GM23338 (cell line): Measurements from ENCODE around the gene WNK2. TPM values are rescaled to one million over a fixed set of nuclear protein-coding genes. Genes with fewer than 3 reads are reported as not detected.

Experiments used
- ATAC-seq: fragments of 200-7000 bp; cut with Tn5 transposase; 3 replicates; pipeline ENCODE4 v1.9.1; 2020
- DNase-seq: peaks from one replicate; pipeline ENCODE4 v3.0.0-alpha.2; 2015; ENCODE audit warnings: low spot score
- H2AFZ ChIP-seq: fragments of 200-600 bp; sonication (generic); 2 replicates; pipeline ENCODE4 v1.8.0; 2016; ENCODE audit warnings: antibody characterized with exemption, mild to moderate bottlenecking, moderate library complexity
- H3F3A ChIP-seq: fragments of 200-600 bp; sonication (generic); replicated peaks from 2 replicates; pipeline ENCODE4 v1.8.0; 2017; ENCODE audit warnings: antibody characterized with exemption, mixed run types, low read depth
- H3K27ac ChIP-seq: fragments of 200-600 bp; sonication (generic); 2 replicates; pipeline ENCODE4 v1.6.1; 2016; ENCODE audit warnings: low read depth
- H3K27me3 ChIP-seq: fragments of 200-600 bp; sonication (generic); 2 replicates; pipeline ENCODE4 v1.8.0; 2016; ENCODE audit warnings: mild to moderate bottlenecking, mixed run types, moderate library complexity; ENCODE audit not compliant: insufficient read depth
- H3K36me3 ChIP-seq: fragments of 200-600 bp; sonication (generic); 2 replicates; pipeline ENCODE4 v1.8.0; 2016; ENCODE audit warnings: mild to moderate bottlenecking; ENCODE audit not compliant: insufficient read depth
- H3K4me1 ChIP-seq: fragments of 200-600 bp; sonication (generic); 2 replicates; pipeline ENCODE4 v1.8.0; 2016; ENCODE audit warnings: mild to moderate bottlenecking, moderate library complexity; ENCODE audit not compliant: insufficient read depth
- H3K4me2 ChIP-seq: fragments of 200-600 bp; sonication (generic); 2 replicates; pipeline ENCODE4 v1.7.1; 2017; ENCODE audit warnings: mixed run types
- H3K4me3 ChIP-seq: fragments of 200-600 bp; sonication (generic); 2 replicates; pipeline ENCODE4 v1.6.1; 2016; ENCODE audit warnings: mixed run types
- H3K79me2 ChIP-seq: fragments of 200-600 bp; sonication (generic); replicated peaks from 2 replicates; pipeline ENCODE4 v1.8.0; 2017; ENCODE audit warnings: mild to moderate bottlenecking; ENCODE audit not compliant: insufficient read depth
- H3K9me2 ChIP-seq: fragments of 200-600 bp; sonication (generic); 2 replicates; pipeline ENCODE4 v1.8.0; 2017; ENCODE audit not compliant: insufficient read depth
- H4K20me1 ChIP-seq: fragments of 200-600 bp; sonication (generic); replicated peaks from 2 replicates; pipeline ENCODE4 v1.8.0; 2017; ENCODE audit warnings: mild to moderate bottlenecking; ENCODE audit not compliant: insufficient read depth
- H3K27ac Mint-ChIP-seq: 2 replicates; pipeline ENCODE4 v1.8.0; 2020; ENCODE audit warnings: inconsistent platforms, mild to moderate bottlenecking, moderate library complexity, mixed read lengths
- H3K27me3 Mint-ChIP-seq: 3 replicates; pipeline ENCODE4 v1.8.0; 2022; ENCODE audit warnings: low read depth, mild to moderate bottlenecking, moderate library complexity, mixed read lengths, inconsistent platforms; ENCODE audit not compliant: insufficient read depth, poor library complexity
- H3K36me3 Mint-ChIP-seq: 3 replicates; pipeline ENCODE4 v1.8.0; 2021; ENCODE audit warnings: low read depth, mild to moderate bottlenecking, inconsistent platforms, moderate library complexity, mixed read lengths
- H3K4me1 Mint-ChIP-seq: 3 replicates; pipeline ENCODE4 v1.8.0; 2020; ENCODE audit warnings: mild to moderate bottlenecking, inconsistent platforms, mixed read lengths
- H3K4me3 Mint-ChIP-seq: 3 replicates; pipeline ENCODE4 v1.8.0; 2021; ENCODE audit warnings: moderate library complexity, mild to moderate bottlenecking, inconsistent platforms, mixed read lengths
- H3K9me3 Mint-ChIP-seq: 3 replicates; pipeline ENCODE4 v1.8.0; 2020; ENCODE audit warnings: moderate library complexity, mild to moderate bottlenecking, inconsistent platforms, mixed read lengths
- CREB1 ChIP-seq: fragments of 250-450 bp; sonication (Bioruptor Pico); IDR thresholded peaks from 2 replicates; pipeline ENCODE4 v1.5.0; 2020; ENCODE audit warnings: low read depth, mild to moderate bottlenecking, moderate library complexity
- EZH2 ChIP-seq: fragments of 200-600 bp; sonication (generic); IDR thresholded peaks from one replicate; pipeline ENCODE4 v1.8.0; 2017; ENCODE audit warnings: antibody characterized with exemption, mild to moderate bottlenecking, low read depth; ENCODE audit not compliant: unreplicated experiment
- EZH2phosphoT487 ChIP-seq: fragments of 200-600 bp; sonication (generic); IDR thresholded peaks from one replicate; pipeline ENCODE4 v1.8.1; 2018; ENCODE audit warnings: antibody characterized with exemption; ENCODE audit not compliant: unreplicated experiment
- JUNB ChIP-seq: IDR thresholded peaks from one replicate; pipeline ENCODE4 v1.6.1; 2016; ENCODE audit warnings: antibody characterized with exemption; ENCODE audit not compliant: unreplicated experiment
- NANOG ChIP-seq: IDR thresholded peaks from 2 replicates; pipeline ENCODE4 v1.6.1; 2016; ENCODE audit warnings: antibody characterized with exemption, borderline replicate concordance
- POLR2AphosphoS5 ChIP-seq: IDR thresholded peaks from 2 replicates; pipeline ENCODE4 v1.6.1; 2016; ENCODE audit warnings: antibody characterized with exemption, low read depth
- STAT1 ChIP-seq: IDR thresholded peaks from one replicate; pipeline ENCODE4 v1.6.1; 2016; ENCODE audit warnings: antibody characterized with exemption; ENCODE audit not compliant: unreplicated experiment
- ZNF114 ChIP-seq: fragments of 250-450 bp; sonication (Bioruptor Pico); IDR thresholded peaks from 2 replicates; pipeline ENCODE4 v1.5.0; 2020; ENCODE audit warnings: mild to moderate bottlenecking, moderate library complexity
- ZNF331 ChIP-seq: fragments of 250-450 bp; sonication (Bioruptor Pico); IDR thresholded peaks from 2 replicates; pipeline ENCODE4 v1.5.0; 2020; ENCODE audit warnings: low read depth, mild to moderate bottlenecking, moderate library complexity
- polyA plus RNA-seq: library from polyadenylated mRNA; unstranded; fragments of >200 nt; fragmentation: Nextera tagmentation; extraction: Ambion mirVana; gene quantifications from 2 replicates; pipeline ENCODE4 v1.2.1, GENCODE V29; 2016
- total RNA-seq: library from RNA; depleted of rRNA; stranded (reverse); fragments of >200 nt; shearing (Covaris generic); gene quantifications from 2 replicates; pipeline ENCODE4 v1.2.3, GENCODE V29; 2014
- TF ChIP-seq, protein P1 (sequence below), 2 experiments: fragments of 200-600 bp in 1 of 2; sonication (generic) in 1 of 2; conservative IDR thresholded peaks; 2 replicates each; pipeline versions ENCODE4 v1.5.1 to v1.6.1; 2016 to 2017; ENCODE audit warnings: antibody characterized with exemption in 2 of 2, low read depth in 2 of 2, mild to moderate bottlenecking in 2 of 2, moderate library complexity in 1 of 2
- TF ChIP-seq, protein P2 (sequence below): fragments of 250-450 bp; sonication (Bioruptor Pico); IDR thresholded peaks from 2 replicates; pipeline ENCODE4 v1.5.0; 2020; ENCODE audit warnings: mild to moderate bottlenecking, moderate library complexity
- TF ChIP-seq, protein P3 (sequence below): IDR thresholded peaks from 2 replicates; pipeline ENCODE4 v1.6.1; 2016; ENCODE audit warnings: antibody characterized with exemption
- TF ChIP-seq, protein P4 (sequence below): IDR thresholded peaks from one replicate; pipeline ENCODE4 v1.6.1; 2018; ENCODE audit warnings: antibody characterized with exemption; ENCODE audit not compliant: unreplicated experiment

WNK2 gene
- total and polyA plus RNA-seq, 2 experiments from 2014 or later = 56.4 to 102 TPM

DNA sequence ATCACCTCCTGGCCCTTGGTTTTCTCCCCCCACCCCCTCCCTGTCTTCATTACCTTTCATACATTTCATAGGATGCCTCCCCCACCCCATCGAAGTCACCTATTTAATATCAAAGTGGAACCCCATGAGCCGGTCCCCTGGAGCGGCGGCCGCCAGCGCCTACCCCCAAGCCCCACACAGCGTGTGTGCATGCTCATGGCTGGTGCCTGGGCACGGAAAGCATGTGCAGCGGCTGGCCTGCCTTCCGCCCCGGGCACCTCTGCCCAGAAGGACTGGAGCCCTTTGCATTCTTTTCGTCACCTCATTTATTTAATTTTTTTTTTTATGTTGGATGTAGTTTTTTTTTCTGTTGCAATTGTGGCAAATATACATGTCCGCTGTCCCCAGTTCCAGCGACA is 116.2 kb downstream of the WNK2 start:
- Histone ChIP-seq H3K36me3 (no peaks in the 10 kb centered on the region), H3K27ac (no peak overlapping the region), H3K79me2 (no peaks in the 10 kb centered on the region), H3F3A (no peaks in the 10 kb centered on the region), H3K4me2 (no peak overlapping the region), H4K20me1 (peaks cover 1% of the 10 kb centered on the region; the same call in 1 of the 2 replicates), H3K4me1 (no peaks in the 10 kb centered on the region), H2AFZ (no peak overlapping the region), H3K4me3 (no peak overlapping the region), H3K9me2 (no peaks in the 10 kb centered on the region), H3K27me3 (no peaks in the 10 kb centered on the region)
- Mint-ChIP-seq H3K27ac (0 out of 2 replicates have a peak overlapping the region, but pooled peaks have one; percentile 9), H3K27me3 (peaks cover 8% of the 10 kb centered on the region), H3K4me1 (peaks cover 13% of the 10 kb centered on the region), H3K36me3 (no peaks in the 10 kb centered on the region; the same call in 2 of the 3 replicates), H3K4me3 (no peak overlapping the region), H3K9me3 (no peaks in the 10 kb centered on the region)
- ATAC-seq (no peak), DNase-seq (no peak)
- TF ChIP-seq NANOG = no peak
- TF ChIP-seq JUNB = no peak
- TF ChIP-seq CREB1 (CRISPR knock-in tag) = no peak
- TF ChIP-seq, protein P1, sequence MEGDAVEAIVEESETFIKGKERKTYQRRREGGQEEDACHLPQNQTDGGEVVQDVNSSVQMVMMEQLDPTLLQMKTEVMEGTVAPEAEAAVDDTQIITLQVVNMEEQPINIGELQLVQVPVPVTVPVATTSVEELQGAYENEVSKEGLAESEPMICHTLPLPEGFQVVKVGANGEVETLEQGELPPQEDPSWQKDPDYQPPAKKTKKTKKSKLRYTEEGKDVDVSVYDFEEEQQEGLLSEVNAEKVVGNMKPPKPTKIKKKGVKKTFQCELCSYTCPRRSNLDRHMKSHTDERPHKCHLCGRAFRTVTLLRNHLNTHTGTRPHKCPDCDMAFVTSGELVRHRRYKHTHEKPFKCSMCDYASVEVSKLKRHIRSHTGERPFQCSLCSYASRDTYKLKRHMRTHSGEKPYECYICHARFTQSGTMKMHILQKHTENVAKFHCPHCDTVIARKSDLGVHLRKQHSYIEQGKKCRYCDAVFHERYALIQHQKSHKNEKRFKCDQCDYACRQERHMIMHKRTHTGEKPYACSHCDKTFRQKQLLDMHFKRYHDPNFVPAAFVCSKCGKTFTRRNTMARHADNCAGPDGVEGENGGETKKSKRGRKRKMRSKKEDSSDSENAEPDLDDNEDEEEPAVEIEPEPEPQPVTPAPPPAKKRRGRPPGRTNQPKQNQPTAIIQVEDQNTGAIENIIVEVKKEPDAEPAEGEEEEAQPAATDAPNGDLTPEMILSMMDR (conservative IDR thresholded peaks at IDR 0.05; ENCODE audit: low read depth in 2 of 2) = no peak
- no peak for TF ChIP-seq EZH2phosphoT487
- TF ChIP-seq, protein P2, sequence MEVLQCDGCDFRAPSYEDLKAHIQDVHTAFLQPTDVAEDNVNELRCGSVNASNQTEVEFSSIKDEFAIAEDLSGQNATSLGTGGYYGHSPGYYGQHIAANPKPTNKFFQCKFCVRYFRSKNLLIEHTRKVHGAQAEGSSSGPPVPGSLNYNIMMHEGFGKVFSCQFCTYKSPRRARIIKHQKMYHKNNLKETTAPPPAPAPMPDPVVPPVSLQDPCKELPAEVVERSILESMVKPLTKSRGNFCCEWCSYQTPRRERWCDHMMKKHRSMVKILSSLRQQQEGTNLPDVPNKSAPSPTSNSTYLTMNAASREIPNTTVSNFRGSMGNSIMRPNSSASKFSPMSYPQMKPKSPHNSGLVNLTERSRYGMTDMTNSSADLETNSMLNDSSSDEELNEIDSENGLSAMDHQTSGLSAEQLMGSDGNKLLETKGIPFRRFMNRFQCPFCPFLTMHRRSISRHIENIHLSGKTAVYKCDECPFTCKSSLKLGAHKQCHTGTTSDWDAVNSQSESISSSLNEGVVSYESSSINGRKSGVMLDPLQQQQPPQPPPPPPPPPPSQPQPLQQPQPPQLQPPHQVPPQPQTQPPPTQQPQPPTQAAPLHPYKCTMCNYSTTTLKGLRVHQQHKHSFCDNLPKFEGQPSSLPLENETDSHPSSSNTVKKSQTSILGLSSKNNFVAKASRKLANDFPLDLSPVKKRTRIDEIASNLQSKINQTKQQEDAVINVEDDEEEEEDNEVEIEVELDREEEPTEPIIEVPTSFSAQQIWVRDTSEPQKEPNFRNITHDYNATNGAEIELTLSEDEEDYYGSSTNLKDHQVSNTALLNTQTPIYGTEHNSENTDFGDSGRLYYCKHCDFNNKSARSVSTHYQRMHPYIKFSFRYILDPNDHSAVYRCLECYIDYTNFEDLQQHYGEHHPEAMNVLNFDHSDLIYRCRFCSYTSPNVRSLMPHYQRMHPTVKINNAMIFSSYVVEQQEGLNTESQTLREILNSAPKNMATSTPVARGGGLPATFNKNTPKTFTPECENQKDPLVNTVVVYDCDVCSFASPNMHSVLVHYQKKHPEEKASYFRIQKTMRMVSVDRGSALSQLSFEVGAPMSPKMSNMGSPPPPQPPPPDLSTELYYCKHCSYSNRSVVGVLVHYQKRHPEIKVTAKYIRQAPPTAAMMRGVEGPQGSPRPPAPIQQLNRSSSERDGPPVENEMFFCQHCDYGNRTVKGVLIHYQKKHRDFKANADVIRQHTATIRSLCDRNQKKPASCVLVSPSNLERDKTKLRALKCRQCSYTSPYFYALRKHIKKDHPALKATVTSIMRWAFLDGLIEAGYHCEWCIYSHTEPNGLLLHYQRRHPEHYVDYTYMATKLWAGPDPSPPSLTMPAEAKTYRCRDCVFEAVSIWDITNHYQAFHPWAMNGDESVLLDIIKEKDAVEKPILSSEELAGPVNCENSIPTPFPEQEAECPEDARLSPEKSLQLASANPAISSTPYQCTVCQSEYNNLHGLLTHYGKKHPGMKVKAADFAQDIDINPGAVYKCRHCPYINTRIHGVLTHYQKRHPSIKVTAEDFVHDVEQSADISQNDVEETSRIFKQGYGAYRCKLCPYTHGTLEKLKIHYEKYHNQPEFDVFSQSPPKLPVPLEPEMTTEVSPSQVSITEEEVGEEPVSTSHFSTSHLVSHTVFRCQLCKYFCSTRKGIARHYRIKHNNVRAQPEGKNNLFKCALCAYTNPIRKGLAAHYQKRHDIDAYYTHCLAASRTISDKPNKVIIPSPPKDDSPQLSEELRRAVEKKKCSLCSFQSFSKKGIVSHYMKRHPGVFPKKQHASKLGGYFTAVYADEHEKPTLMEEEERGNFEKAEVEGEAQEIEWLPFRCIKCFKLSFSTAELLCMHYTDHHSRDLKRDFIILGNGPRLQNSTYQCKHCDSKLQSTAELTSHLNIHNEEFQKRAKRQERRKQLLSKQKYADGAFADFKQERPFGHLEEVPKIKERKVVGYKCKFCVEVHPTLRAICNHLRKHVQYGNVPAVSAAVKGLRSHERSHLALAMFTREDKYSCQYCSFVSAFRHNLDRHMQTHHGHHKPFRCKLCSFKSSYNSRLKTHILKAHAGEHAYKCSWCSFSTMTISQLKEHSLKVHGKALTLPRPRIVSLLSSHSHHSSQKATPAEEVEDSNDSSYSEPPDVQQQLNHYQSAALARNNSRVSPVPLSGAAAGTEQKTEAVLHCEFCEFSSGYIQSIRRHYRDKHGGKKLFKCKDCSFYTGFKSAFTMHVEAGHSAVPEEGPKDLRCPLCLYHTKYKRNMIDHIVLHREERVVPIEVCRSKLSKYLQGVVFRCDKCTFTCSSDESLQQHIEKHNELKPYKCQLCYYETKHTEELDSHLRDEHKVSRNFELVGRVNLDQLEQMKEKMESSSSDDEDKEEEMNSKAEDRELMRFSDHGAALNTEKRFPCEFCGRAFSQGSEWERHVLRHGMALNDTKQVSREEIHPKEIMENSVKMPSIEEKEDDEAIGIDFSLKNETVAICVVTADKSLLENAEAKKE (CRISPR knock-in tag) = no peak
- TF ChIP-seq ZNF114 (CRISPR knock-in tag) = no peak
- TF ChIP-seq EZH2 = no peak
- TF ChIP-seq, protein P3, sequence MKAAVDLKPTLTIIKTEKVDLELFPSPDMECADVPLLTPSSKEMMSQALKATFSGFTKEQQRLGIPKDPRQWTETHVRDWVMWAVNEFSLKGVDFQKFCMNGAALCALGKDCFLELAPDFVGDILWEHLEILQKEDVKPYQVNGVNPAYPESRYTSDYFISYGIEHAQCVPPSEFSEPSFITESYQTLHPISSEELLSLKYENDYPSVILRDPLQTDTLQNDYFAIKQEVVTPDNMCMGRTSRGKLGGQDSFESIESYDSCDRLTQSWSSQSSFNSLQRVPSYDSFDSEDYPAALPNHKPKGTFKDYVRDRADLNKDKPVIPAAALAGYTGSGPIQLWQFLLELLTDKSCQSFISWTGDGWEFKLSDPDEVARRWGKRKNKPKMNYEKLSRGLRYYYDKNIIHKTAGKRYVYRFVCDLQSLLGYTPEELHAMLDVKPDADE = no peak
- TF ChIP-seq STAT1 = no peak
- TF ChIP-seq ZNF331 = no peak
- TF ChIP-seq, protein P4, sequence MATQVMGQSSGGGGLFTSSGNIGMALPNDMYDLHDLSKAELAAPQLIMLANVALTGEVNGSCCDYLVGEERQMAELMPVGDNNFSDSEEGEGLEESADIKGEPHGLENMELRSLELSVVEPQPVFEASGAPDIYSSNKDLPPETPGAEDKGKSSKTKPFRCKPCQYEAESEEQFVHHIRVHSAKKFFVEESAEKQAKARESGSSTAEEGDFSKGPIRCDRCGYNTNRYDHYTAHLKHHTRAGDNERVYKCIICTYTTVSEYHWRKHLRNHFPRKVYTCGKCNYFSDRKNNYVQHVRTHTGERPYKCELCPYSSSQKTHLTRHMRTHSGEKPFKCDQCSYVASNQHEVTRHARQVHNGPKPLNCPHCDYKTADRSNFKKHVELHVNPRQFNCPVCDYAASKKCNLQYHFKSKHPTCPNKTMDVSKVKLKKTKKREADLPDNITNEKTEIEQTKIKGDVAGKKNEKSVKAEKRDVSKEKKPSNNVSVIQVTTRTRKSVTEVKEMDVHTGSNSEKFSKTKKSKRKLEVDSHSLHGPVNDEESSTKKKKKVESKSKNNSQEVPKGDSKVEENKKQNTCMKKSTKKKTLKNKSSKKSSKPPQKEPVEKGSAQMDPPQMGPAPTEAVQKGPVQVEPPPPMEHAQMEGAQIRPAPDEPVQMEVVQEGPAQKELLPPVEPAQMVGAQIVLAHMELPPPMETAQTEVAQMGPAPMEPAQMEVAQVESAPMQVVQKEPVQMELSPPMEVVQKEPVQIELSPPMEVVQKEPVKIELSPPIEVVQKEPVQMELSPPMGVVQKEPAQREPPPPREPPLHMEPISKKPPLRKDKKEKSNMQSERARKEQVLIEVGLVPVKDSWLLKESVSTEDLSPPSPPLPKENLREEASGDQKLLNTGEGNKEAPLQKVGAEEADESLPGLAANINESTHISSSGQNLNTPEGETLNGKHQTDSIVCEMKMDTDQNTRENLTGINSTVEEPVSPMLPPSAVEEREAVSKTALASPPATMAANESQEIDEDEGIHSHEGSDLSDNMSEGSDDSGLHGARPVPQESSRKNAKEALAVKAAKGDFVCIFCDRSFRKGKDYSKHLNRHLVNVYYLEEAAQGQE = no peak
- no peak for TF ChIP-seq POLR2AphosphoS5
